ENCODE data around the gene OR5B17.

- no peak for TF ChIP-seq POLR2AphosphoS5 (IDR thresholded peaks at IDR 0.05; ENCODE audit: borderline replicate concordance, low read depth, low read length)
- TF ChIP-seq EZH2 (IDR thresholded peaks at IDR 0.05): no peak
- no peak for TF ChIP-seq FOXP2 (optimal IDR thresholded peaks at IDR 0.05; ENCODE audit: control extremely low read depth, extremely low read length, insufficient read depth)
Observed at GRCh38 chr11:58406774-58407173, 47.9 kb upstream of the OR5B17 start, which contains the start of gene OR5B3.
